BE2C (cell line): ENCODE results near the gene NTRK3.

Experiments
- DNase-seq: peaks from one replicate; pipeline ENCODE4 v3.0.0-alpha.2; 2020
- H3K27me3 ChIP-seq: fragments of 250-450 bp; sonication (Bioruptor Pico); 2 replicates; pipeline ENCODE4 v1.5.1; 2020; ENCODE audit warnings: mild to moderate bottlenecking
- H3K36me3 ChIP-seq: fragments of 250-450 bp; sonication (Bioruptor Pico); 2 replicates; pipeline ENCODE4 v1.5.1; 2020; ENCODE audit warnings: mild to moderate bottlenecking
- H3K4me1 ChIP-seq: fragments of 250-450 bp; sonication (Bioruptor Pico); 2 replicates; pipeline ENCODE4 v1.5.1; 2020
- H3K4me3 ChIP-seq: 2 replicates; pipeline ENCODE4 v1.5.1; 2011; ENCODE audit warnings: low read depth, low read length
- H3K9me3 ChIP-seq: fragments of 250-450 bp; sonication (Bioruptor Pico); 2 replicates; pipeline ENCODE4 v1.5.1; 2020
- TF ChIP-seq, protein P1 (sequence below): IDR thresholded peaks from 2 replicates; pipeline ENCODE4 v1.5.1; 2012; ENCODE audit warnings: mild to moderate bottlenecking, low read depth, low read length

The NTRK3 gene

DNA sequence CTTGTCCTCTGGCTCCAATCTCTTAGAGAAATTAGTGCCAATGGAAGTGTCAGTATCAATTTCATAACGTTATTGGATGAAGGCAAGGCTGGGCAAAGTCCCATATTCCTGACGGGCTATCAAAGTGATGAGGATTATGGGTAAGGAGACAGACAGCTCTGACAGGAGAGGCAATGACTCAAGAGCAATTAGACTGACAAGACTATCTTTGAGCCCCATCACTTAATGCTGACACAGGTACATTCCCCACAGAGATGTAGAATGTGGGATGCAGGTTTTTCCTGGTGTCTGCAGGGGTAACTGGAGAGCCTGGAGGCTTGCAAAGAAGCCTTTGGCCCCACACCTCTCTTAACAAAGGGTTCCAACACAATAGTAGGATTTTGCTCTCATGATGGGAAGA, 208.3 kb downstream of the NTRK3 start:
- no peak for DNase-seq
- H3K36me3 ChIP-seq, result no peaks in the 10 kb centered on the region
- no peak overlapping the region for H3K4me3 ChIP-seq
- H3K4me1 ChIP-seq, result no peaks in the 10 kb centered on the region
- no peaks in the 10 kb centered on the region for H3K9me3 ChIP-seq
- H3K27me3 ChIP-seq, result no peaks in the 10 kb centered on the region
- TF ChIP-seq, protein P1, sequence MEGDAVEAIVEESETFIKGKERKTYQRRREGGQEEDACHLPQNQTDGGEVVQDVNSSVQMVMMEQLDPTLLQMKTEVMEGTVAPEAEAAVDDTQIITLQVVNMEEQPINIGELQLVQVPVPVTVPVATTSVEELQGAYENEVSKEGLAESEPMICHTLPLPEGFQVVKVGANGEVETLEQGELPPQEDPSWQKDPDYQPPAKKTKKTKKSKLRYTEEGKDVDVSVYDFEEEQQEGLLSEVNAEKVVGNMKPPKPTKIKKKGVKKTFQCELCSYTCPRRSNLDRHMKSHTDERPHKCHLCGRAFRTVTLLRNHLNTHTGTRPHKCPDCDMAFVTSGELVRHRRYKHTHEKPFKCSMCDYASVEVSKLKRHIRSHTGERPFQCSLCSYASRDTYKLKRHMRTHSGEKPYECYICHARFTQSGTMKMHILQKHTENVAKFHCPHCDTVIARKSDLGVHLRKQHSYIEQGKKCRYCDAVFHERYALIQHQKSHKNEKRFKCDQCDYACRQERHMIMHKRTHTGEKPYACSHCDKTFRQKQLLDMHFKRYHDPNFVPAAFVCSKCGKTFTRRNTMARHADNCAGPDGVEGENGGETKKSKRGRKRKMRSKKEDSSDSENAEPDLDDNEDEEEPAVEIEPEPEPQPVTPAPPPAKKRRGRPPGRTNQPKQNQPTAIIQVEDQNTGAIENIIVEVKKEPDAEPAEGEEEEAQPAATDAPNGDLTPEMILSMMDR, result no peak

DNA sequence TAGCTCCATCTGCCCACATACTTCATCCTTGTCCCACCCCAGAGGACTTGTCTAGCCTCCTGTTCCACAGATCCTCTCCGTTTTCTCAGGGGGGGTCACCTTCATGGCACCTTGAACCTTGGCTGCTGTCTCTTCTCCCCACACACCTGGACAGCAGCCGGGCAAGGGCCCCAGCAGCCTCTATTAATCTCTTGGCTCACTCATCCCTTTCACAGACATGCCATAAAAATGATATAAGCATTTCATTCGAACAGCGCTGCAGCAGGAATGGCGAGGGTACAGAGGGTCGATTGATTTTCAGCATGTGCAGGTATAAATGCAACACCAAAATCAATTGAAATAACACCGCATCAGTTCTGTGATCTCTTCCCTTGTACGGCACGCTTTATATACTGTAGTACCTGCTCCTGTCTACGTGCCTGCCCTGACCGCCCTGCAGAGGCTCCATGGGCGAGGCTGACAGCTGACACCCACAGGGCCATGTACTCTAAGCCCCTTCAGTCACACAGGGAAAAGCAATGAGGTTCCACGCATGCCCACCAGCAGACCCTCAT, 209.9 kb downstream of the NTRK3 start:
- no peak for DNase-seq
- TF ChIP-seq, protein P1, result no peak
- Histone ChIP-seq H3K9me3 (no peaks in the 10 kb centered on the region), H3K36me3 (no peaks in the 10 kb centered on the region), H3K27me3 (no peaks in the 10 kb centered on the region), H3K4me1 (no peaks in the 10 kb centered on the region), H3K4me3 (no peak overlapping the region)

DNA sequence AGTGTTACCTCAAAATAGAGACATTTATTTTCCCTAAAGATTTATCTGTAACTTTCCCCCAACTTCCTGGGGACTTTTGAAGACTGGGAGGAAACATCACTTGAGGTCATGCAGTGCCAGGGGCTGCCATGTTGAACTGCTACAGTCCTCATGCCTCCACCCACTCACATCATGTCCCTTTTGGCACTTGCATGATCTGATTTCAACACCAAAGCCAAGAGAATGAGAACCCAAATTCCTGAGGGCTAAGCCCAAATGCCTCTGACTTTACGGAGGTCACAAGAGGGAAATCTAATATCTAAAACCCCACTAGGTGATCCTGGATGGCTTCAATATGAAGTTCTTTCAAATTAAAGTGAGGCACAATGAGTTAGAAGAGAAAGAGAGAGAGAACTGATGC, 213.1 kb downstream of the NTRK3 start:
- Histone ChIP-seq H3K36me3 (no peaks in the 10 kb centered on the region), H3K9me3 (no peaks in the 10 kb centered on the region)
- TF ChIP-seq, protein P1, result no peak

DNA sequence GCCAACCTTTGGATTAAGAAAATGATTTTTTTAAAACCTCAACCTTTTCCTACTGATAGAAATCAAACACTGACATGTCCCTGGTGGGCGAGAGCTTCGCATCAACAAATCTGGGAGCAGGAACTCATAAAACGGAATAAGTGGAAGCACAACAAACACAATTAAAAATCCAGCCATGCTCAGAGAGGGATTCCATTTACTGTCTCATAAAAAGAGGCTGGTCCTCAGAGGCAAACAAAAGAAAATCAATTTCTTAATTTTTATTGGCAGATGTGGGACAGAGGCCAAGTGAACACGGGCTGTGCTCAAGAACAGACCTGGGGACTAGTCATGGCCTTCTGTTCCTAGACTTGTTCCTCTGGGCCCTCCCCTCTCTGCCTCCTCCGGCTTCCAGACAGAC, 214.5 kb downstream of the NTRK3 start:
- Histone ChIP-seq H3K9me3 (no peaks in the 10 kb centered on the region), H3K27me3 (no peaks in the 10 kb centered on the region), H3K4me3 (no peak overlapping the region), H3K36me3 (no peaks in the 10 kb centered on the region), H3K4me1 (no peaks in the 10 kb centered on the region)
- TF ChIP-seq, protein P1, result no peak
- no peak for DNase-seq

More for the DNA sequence above, 213.1 kb downstream of the NTRK3 start:
- no peaks in the 10 kb centered on the region for H3K27me3 ChIP-seq
- no peak for DNase-seq
- no peaks in the 10 kb centered on the region for H3K4me1 ChIP-seq
- no peak overlapping the region for H3K4me3 ChIP-seq

DNA sequence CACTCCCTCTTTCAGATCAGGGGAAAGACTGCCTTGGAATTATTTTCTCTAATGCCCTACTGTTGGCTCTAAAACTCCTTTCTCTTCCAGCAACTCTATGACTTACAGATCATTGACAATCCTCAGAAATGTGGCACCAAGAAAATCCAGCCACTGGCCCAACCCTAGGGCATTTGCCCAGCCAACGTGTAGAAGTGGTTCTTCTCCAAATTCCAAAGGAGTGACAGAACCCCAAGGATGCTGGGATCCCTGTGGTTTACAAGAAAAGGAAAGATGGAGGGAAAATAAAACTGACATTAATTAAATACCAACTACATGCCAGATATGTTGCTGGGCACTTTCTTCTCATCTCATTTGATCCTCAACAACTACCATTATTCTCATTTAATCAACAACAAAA, 216.0 kb downstream of the NTRK3 start:
- TF ChIP-seq, protein P1, result no peak

DNA sequence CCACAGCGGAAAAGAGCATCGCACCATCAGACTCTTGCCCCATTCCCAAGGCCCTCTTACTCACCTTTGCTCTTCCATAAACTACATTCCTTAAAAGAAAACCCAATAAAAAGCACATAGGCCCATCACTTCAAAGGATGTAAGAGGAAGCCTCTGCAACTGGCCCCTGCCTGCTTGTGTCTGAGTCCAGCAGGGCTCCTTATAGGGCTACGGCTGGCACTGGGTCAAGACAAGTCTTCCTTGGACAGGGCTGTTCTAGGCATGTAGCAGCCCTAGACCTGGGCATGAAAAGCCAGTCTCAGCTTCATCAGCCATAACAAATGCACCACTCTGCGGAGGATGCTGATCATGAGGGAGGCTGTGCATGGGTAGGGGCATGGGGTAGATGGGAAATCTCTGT, 218.3 kb downstream of the NTRK3 start:
- no peaks in the 10 kb centered on the region for H3K9me3 ChIP-seq
- TF ChIP-seq, protein P1, result no peak
- H3K36me3 ChIP-seq, result no peaks in the 10 kb centered on the region
- no peaks in the 10 kb centered on the region; the same call in 1 of the 2 replicates for H3K4me1 ChIP-seq
- H3K4me3 ChIP-seq, result no peak overlapping the region
- no peaks in the 10 kb centered on the region for H3K27me3 ChIP-seq
- DNase-seq, result no peak

More for the DNA sequence above, 216.0 kb downstream of the NTRK3 start:
- H3K9me3 ChIP-seq, result no peaks in the 10 kb centered on the region
- no peak for DNase-seq
- H3K36me3 ChIP-seq, result no peaks in the 10 kb centered on the region
- H3K4me3 ChIP-seq, result no peak overlapping the region
- no peaks in the 10 kb centered on the region for H3K27me3 ChIP-seq
- no peaks in the 10 kb centered on the region for H3K4me1 ChIP-seq
